NCI-H460 (cell line): ENCODE data around the gene MAP2K2. TPM values are rescaled to one million over a fixed set of nuclear protein-coding genes. Genes with fewer than 3 reads are reported as not detected.

Source experiments
- DNase-seq: peaks from one replicate; pipeline ENCODE4 v3.0.0-alpha.2; 2016; ENCODE audit warnings: low read depth; ENCODE audit errors: extremely low read depth
- total RNA-seq: library from RNA; depleted of rRNA; stranded (reverse); fragments of >200 nt; shearing (Covaris generic); gene quantifications from 2 replicates; pipeline ENCODE4 v1.2.3, GENCODE V29; 2014

MAP2K2 gene
- total RNA-seq, 1 experiment from 2014 or later: 154 TPM

DNA sequence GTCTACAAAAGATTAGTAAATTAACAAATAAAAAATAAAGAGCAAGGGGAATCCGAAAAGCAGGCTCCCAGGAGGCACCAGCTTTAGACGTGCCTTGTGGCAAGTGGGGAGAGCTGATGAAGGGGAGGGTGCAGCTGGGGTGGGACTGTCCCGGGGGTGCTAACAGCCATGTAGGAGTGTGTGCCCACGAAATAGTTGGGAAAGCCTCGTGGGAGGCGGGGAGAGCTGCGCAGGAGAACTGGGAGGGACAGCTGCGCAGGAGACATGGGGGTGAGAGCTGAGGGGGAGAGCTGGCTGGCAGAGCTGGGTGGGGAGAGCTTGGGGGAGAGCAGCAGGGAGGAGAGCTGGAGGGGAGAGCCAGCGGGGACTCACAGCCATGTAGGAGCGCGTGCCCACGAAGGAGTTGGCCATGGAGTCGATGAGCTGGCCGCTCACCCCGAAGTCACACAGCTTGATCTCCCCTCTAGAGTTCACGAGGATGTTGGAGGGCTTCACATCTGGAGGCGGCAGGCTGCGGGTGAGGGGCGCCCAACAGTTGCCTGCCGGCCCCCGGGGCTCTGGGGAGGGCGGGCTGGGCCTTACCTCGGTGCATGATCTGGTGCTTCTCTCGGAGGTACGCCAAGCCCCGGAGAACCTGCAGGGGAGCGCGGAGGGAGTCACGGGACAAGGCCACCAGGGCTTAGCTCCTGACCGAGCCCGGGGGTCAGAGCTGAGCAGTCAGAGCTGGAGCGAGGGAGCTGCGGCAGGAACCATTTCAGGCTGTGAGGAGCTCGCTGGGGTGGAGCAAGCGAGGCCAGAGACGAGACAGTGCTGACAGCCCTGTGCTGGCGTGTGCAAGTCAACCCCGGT lies 23.1 kb downstream of the MAP2K2 start:
- no peak for DNase-seq

- no peak for DNase-seq
These were observed 24.7 kb downstream of the MAP2K2 start for GRCh38 chr19:4099041-4099764.

DNA sequence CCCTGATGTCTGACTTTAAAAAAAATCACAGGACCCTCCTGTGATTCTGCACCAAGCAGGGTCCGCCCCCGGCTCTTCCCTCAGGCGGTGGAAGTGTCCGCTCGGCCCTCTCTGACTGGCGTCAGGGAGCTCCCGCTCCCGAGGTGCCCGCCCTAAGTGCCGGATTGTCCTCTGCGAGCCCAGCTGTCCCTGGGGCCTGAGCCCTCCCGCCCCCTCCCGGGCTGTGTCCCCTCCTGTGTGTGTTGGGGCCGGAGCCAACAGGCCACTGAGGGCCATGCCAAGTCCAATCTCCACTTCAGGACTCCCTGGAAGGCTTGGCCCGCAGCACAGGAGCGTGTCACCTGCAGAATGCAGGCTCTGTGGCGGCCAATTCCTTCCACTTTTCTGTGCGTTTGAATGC lies 25.4 kb downstream of the MAP2K2 start:
- DNase-seq: no peak

GRCh38 chr19:4097501-4097900 lies 26.4 kb downstream of the MAP2K2 start:
- DNase-seq: no peak

DNA sequence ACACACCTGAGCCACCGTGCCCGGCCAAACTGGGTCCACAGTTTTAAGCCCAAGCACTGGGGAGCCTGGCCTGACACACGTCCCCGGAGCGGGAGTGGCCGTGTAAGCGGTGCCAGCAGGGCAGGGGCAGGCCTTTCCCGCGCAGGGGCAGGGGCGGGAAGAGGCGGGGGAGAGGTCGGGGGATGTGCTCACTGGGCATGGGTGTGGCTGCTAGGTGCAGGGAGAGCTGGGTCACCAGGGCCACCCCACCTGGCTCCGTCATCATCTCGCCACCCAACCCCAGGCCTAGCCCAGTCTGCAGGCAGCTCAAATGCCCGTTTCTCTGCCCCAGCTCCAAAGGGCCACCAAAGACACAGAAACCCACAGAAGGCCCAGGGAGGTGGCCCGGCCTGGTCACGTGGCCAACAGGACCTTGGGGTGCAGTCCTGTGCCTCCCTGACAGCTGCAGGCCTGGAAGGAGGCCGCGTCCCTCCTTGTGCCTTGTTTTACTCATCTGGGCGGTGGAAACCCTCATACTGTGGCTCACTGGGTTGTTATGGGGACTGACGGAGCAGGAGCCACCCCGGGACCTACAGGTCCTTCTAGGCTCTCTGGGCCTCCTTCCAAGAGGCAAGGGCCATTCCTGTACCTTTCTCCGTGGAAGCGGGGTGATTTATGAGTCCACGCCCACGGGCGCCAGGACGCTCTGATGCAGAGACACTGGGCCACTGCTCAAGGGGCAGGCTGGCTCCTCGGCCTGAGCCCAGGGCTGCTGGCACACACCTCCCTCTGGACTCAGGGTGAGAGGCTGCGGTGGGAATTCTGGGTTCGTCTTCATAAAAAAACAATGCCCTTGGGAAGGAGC lies 27.7 kb downstream of the MAP2K2 start:
- DNase-seq: no peak

- no peak for DNase-seq
These were observed 28.5 kb downstream of the MAP2K2 start for GRCh38 chr19:4095488-4095844.

DNA sequence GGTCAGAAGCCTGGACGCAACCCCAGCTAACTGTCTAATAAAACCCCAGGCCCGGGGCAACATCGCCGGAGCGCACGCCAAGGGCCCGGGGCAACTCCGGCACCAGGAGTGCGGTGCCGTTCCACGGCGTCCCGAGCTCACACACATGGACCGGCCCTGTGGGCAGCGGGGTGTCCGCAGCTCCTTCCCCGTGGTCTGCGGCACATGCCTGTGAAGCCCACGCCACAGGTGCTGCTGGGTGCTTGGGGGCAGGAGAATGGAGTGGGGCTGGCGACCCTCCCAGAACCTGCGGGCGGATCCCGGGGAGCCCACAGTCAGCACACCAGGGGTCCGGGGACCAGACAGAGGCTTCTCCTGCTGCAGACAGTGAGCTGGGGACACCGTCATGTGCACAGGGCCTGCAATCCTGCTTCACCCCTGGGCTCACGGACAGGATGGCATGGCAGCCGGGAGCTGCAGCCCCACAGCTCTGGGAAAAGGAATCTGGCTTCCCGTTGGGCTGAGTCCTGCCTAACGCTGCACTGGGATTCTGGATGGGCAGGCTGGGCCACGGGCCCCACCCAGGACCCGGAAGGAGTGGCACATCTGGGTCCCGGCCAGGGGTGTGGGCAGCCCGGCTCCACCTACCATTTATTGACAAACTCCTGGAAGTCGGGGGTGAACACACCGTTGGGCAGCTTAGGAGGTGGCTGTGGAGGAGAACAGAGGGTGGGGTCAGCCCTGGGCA lies 29.0 kb downstream of the MAP2K2 start:
- no peak for DNase-seq

GRCh38 chr19:4094291-4094690 lies 29.6 kb downstream of the MAP2K2 start:
- DNase-seq: no peak

DNA sequence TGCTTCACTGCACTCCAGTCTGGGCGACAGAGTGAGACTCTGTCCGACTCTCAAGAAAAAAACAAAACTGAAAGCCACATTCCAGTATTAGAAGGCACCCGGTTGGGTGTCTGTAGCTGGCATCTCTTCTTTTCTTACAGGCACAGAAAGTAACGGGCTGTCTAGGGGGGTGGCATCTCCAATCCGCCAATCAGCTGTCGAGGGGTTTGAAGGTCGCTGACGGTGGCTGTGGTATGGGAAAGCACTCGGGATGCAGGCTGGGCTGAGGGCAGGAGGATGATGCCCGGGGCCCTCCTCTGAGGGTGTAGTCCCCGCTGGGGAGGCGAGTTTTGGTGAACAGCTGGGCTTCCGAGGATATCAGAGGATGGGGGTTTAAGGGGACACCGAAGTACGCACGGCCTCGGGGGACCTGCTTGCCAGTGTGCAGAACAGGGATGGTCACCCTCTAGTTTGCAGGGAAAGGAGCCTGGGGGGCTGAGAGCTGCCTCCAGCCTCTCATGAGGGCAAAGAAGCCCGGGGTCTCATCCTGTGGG lies 30.2 kb downstream of the MAP2K2 start:
- no peak for DNase-seq

DNA sequence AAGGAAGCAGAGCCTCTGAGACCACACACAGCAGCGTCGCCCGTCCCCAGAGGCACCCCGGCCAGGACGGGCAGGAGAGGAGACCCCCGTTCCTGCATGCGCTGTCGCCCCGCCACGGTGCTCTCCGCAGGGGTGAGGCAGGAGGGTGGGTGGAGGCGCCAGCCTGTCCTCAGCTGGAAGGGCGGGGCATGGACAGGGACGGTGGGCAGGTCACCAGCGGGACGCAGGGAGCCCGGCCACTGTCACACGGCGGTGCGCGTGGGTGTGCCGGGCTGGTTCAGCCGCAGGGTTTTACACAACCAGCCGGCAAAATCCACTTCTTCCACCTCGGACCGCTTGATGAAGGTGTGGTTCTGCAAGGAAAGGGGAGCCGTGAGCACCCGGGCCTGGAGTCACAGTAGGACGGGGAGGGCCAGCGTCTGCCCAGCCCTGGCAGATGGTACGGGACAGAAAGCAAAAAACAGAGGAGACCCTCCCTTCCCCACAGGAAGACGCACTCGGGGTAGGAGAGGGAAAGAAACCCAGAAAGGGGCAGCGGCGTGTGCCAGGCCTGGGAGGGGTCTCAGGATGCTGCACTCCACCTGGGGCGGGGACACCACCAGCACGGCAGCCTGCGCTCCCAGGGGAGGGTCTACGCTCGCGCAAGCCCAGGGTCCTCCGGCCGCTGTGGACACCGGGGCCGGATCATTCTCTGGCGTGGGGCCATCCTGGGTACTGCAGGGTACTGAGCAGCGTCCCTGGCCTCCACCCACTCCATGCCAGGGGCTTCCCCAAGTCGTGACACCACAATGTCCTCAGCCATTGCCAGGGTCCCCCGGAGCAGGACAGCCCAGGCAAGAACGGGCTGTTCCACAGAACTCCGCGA lies 33.3 kb downstream of the MAP2K2 start:
- DNase-seq: no peak

DNA sequence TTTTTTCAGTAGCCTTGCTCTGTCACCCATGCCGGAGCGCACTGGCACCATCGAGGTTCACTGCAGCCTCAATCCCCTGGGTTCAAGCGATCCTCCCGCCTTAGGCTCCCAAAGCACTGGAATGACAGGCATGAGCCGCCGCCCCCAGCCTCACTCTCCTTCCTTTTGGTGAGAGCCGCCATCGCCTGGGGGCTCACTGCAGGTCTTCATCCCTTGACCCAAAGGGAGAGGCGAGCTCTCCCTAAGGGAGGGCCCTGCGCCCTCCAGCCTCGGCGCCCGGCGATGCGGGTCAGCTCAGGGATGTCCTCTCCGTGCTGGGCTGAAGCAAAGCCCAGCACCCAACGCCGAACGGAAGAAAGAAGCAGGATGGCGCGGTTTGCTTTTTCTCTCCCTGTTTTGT lies 34.0 kb downstream of the MAP2K2 start:
- DNase-seq: no peak

GRCh38 chr19:4089400-4089908 lies 34.5 kb downstream of the MAP2K2 start:
- DNase-seq: no peak

DNA sequence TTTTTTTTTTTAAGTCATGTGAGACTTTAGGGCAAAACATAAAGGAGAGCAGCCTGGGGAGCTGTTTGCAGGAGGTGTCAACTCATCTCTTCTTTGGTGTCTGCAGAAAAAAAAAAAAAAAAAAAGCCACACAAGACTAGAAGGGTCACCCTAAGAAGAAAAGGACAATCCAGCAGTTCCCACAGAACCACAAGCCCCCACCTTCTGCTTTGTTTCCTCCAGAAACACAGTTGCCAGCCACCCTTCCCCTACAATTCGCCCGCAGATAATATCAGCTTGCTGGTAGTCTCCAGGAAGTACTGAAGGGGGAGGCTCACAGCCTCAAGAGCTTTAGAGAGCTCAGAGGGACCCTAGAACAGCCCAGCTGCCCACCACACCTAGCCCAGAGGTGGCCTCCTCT lies 34.9 kb downstream of the MAP2K2 start:
- DNase-seq: no peak

GRCh38 chr19:4087787-4088679 lies 35.9 kb downstream of the MAP2K2 start:
- DNase-seq: no peak

DNA sequence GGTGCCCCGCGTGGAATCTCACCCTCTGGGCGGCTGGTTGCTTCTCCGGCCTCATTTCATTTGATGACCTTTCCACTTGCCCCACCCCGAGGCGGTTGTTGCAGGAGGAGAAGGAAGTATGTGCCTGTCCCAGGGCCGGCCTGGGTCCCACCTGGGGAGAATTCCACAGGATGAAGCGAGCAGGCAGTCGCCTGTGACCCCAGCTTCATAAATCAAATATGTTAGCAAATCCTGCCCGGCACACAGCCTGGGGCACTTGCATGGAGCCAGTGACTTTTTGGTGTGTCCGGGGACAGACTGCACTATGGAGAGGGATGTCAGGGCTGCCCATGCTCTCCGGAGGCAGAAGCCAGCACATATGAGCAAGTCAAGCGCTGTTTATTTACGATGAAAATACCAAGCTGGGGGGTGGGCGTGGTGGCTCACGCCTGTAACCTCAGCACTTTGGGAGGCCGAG lies 37.5 kb downstream of the MAP2K2 start:
- DNase-seq: no peak

DNA sequence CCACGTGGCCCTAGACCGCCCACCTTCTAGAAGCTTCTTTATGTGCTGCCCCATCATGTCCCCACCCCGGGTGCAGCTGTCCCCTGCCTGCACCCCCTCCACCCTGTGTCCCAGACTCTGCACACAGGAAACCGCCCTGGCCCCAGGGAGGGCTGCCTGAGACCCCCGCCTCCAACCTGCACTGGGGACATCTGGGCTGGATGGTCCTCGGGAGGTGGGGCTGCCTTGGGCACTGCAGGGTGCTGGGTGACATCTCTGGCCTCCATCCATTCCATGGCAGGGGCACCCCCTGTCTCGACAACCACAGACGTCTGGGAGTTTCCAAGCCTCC lies 39.4 kb downstream of the MAP2K2 start:
- no peak for DNase-seq

- DNase-seq: no peak
These were observed 40.0 kb downstream of the MAP2K2 start for GRCh38 chr19:4083677-4084546.
